Activated CD4-positive, alpha-beta T cell treated with anti-CD3 and anti-CD28 coated beads, Interleukin-2, amount 50 U/mL, for 1 hour (primary cell): ENCODE measurements around the gene ALDH1A3.

ENCODE experiments used
- DNase-seq: peaks from one replicate; pipeline ENCODE4 v3.0.0-alpha.2; 2020

The ALDH1A3 gene

GRCh38 chr15:100958326-100959065 lies 78.9 kb downstream of the ALDH1A3 start:
- DNase-seq = no peak

GRCh38 chr15:100959066-100960050 lies 79.7 kb downstream of the ALDH1A3 start:
- no peak for DNase-seq
